WTC11 (cell line): ENCODE measurements around the gene IL6R. TPM values are rescaled to one million over a fixed set of nuclear protein-coding genes. Genes with fewer than 3 reads are reported as not detected.

Source experiments
- ATAC-seq: fragments of 200-7000 bp; cut with Tn5 transposase; 2 replicates; pipeline ENCODE4 v1.10.0; 2021; ENCODE audit warnings: mild to moderate bottlenecking, moderate library complexity
- CTCF ChIA-PET: fragments of 300-600 bp; sonication (Branson Sonifier 250); formaldehyde crosslinking; loops from one replicate; lab custom pipeline; 2021; ENCODE audit warnings: antibody characterized with exemption; lab: Charles Lee
- POLR2A ChIA-PET: fragments of 350-600 bp; sonication (Branson Sonifier 250); formaldehyde crosslinking; loops from one replicate; lab custom pipeline; 2021; ENCODE audit warnings: antibody characterized with exemption; lab: Charles Lee
- DNase-seq: peaks from one replicate; pipeline ENCODE4 v3.0.0; 2021; ENCODE audit warnings: low spot score
- H3K27ac Mint-ChIP-seq: 2 replicates; pipeline ENCODE4 v1.8.0; 2021; ENCODE audit warnings: mixed read lengths
- H3K27me3 Mint-ChIP-seq: 2 replicates; pipeline ENCODE4 v1.8.0; 2021; ENCODE audit warnings: low read depth, mild to moderate bottlenecking, moderate library complexity, mixed read lengths
- H3K36me3 Mint-ChIP-seq: 2 replicates; pipeline ENCODE4 v1.8.0; 2021; ENCODE audit warnings: mixed read lengths
- H3K4me1 Mint-ChIP-seq: 2 replicates; pipeline ENCODE4 v1.8.0; 2022; ENCODE audit warnings: mixed read lengths
- H3K4me3 Mint-ChIP-seq: 2 replicates; pipeline ENCODE4 v1.8.0; 2021; ENCODE audit warnings: mild to moderate bottlenecking, moderate library complexity, mixed read lengths
- H3K9me3 Mint-ChIP-seq: 2 replicates; pipeline ENCODE4 v1.8.0; 2021; ENCODE audit warnings: mixed read lengths
- AFF4 ChIP-seq: sonication (generic); formaldehyde crosslinking; IDR thresholded peaks from 2 replicates; pipeline ENCODE4 v1.8.1; 2023; ENCODE audit warnings: mild to moderate bottlenecking, missing genetic modification reagents, borderline replicate concordance
- AR ChIP-seq: fragments of 250-450 bp; sonication (Bioruptor Pico); IDR thresholded peaks from 2 replicates; pipeline ENCODE4 v1.9.0; 2021; ENCODE audit warnings: mild to moderate bottlenecking
- CDX4 ChIP-seq: fragments of 250-450 bp; sonication (Bioruptor Pico); IDR thresholded peaks from 2 replicates; pipeline ENCODE4 v1.9.0; 2021; ENCODE audit warnings: moderate library complexity, mild to moderate bottlenecking, inconsistent platforms, borderline replicate concordance
- CTCF ChIP-seq: fragments of 200-600 bp; IDR thresholded peaks from 2 replicates; pipeline ENCODE4 v1.8.0; 2022; ENCODE audit warnings: antibody characterized with exemption
- E2F4 ChIP-seq: sonication (generic); formaldehyde crosslinking; IDR thresholded peaks from 2 replicates; pipeline ENCODE4 v1.8.1; 2022; ENCODE audit warnings: low read depth, mild to moderate bottlenecking, moderate library complexity, missing genetic modification reagents, borderline replicate concordance
- ELF4 ChIP-seq: sonication (generic); formaldehyde crosslinking; IDR thresholded peaks from 2 replicates; pipeline ENCODE4 v1.8.1; 2022; ENCODE audit warnings: low read depth, mild to moderate bottlenecking, moderate library complexity, missing genetic modification reagents
- FOXJ3 ChIP-seq: sonication (generic); formaldehyde crosslinking; IDR thresholded peaks from 2 replicates; pipeline ENCODE4 v1.9.0; 2021; ENCODE audit warnings: missing genetic modification reagents, mild to moderate bottlenecking, borderline replicate concordance
- IRF2 ChIP-seq: sonication (generic); formaldehyde crosslinking; IDR thresholded peaks from 2 replicates; pipeline ENCODE4 v1.8.0; 2022; ENCODE audit warnings: low read depth, missing genetic modification reagents, borderline replicate concordance
- NFYB ChIP-seq: sonication (generic); formaldehyde crosslinking; conservative IDR thresholded peaks from 2 replicates; pipeline ENCODE4 v1.8.0; 2022; ENCODE audit warnings: low read depth, missing genetic modification reagents
- NR3C1 ChIP-seq: sonication (generic); formaldehyde crosslinking; conservative IDR thresholded peaks from 2 replicates; pipeline ENCODE4 v1.8.1; 2023; ENCODE audit warnings: low read depth, mild to moderate bottlenecking, missing genetic modification reagents
- OVOL2 ChIP-seq: fragments of 250-450 bp; sonication (Bioruptor Pico); IDR thresholded peaks from 2 replicates; pipeline ENCODE4 v1.9.0; 2021; ENCODE audit warnings: mild to moderate bottlenecking, borderline replicate concordance
- STAT6 ChIP-seq: sonication (generic); formaldehyde crosslinking; conservative IDR thresholded peaks from 2 replicates; pipeline ENCODE4 v1.8.1; 2023; ENCODE audit warnings: mild to moderate bottlenecking, low read depth, missing genetic modification reagents, moderate library complexity
- TCF7 ChIP-seq: sonication (generic); formaldehyde crosslinking; IDR thresholded peaks from 2 replicates; pipeline ENCODE4 v1.8.0; 2022; ENCODE audit warnings: mild to moderate bottlenecking, low read depth, missing genetic modification reagents, moderate library complexity
- TP53 ChIP-seq: sonication (generic); formaldehyde crosslinking; IDR thresholded peaks from 2 replicates; pipeline ENCODE4 v1.8.1; 2023; ENCODE audit warnings: mild to moderate bottlenecking, missing genetic modification reagents
- ZBTB21 ChIP-seq: sonication (generic); formaldehyde crosslinking; IDR thresholded peaks from 2 replicates; pipeline ENCODE4 v1.8.1; 2023; ENCODE audit warnings: mild to moderate bottlenecking, missing genetic modification reagents, borderline replicate concordance
- ZNF219 ChIP-seq: sonication (generic); formaldehyde crosslinking; IDR thresholded peaks from 2 replicates; pipeline ENCODE4 v1.8.0; 2023; ENCODE audit warnings: missing genetic modification reagents, mild to moderate bottlenecking, borderline replicate concordance
- ZNF263 ChIP-seq: sonication (generic); formaldehyde crosslinking; IDR thresholded peaks from 2 replicates; pipeline ENCODE4 v1.8.1; 2022; ENCODE audit warnings: low read depth, mild to moderate bottlenecking, moderate library complexity, missing genetic modification reagents
- total RNA-seq: library from RNA; stranded (reverse); gene quantifications from 3 replicates; pipeline ENCODE4 v1.2.3, GENCODE V29; 2021

IL6R gene
- total RNA-seq, 1 experiment from 2014 or later, result 7.0 TPM

GRCh38 chr1:154448331-154448811 is 43.2 kb downstream of the IL6R start (continued):
- no peak for TF ChIP-seq AFF4 (CRISPR knock-in tag)
- TF ChIP-seq ZBTB21 (CRISPR knock-in tag), result no peak
- TF ChIP-seq TCF7 (CRISPR knock-in tag), result no peak
- no peak for TF ChIP-seq NR3C1 (CRISPR knock-in tag)
- no peak for TF ChIP-seq ELF4 (CRISPR knock-in tag)

- H3K4me1 Mint-ChIP-seq, result no peaks in the 10 kb centered on the region
- DNase-seq (no peak), ATAC-seq (no peak)
- H3K27me3 Mint-ChIP-seq, result no peaks in the 10 kb centered on the region; the same call in 1 of the 2 replicates
- no peaks in the 10 kb centered on the region for H3K36me3 Mint-ChIP-seq
- H3K9me3 Mint-ChIP-seq, result no peaks in the 10 kb centered on the region
- CTCF ChIA-PET, result no interaction called here
- H3K4me3 Mint-ChIP-seq, result no peak overlapping the region
- H3K27ac Mint-ChIP-seq, result no peak overlapping the region
- TF ChIP-seq CDX4 (CRISPR knock-in tag) (no peak), IRF2 (CRISPR knock-in tag) (no peak), TP53 (CRISPR knock-in tag) (no peak), ZNF219 (CRISPR knock-in tag) (no peak), FOXJ3 (CRISPR knock-in tag) (no peak), E2F4 (CRISPR knock-in tag) (no peak), NFYB (CRISPR knock-in tag) (no peak), AR (CRISPR knock-in tag) (no peak), STAT6 (CRISPR knock-in tag) (no peak), TCF7 (CRISPR knock-in tag) (no peak), ZNF263 (no peak), CTCF (no peak), OVOL2 (CRISPR knock-in tag) (no peak)
- POLR2A ChIA-PET, result no interaction called here
Observed at GRCh38 chr1:154453161-154453560, 48.0 kb downstream of the IL6R start.
